Brain microvascular endothelial cell (primary cell): ENCODE results near the gene VSIG8.
"Not testable (repeated sequence)": the region's sequence is repeated elsewhere in the genome, so short reads cannot be mapped to it uniquely, and the experiment has no call there.

Experiments
- DNase-seq: peaks from one replicate; pipeline ENCODE4 v3.0.0-alpha.2; 2020
- H3K27ac ChIP-seq: fragments of 250-450 bp; sonication (Bioruptor Pico); 2 replicates; pipeline ENCODE4 v1.5.1; 2020; ENCODE audit warnings: mild to moderate bottlenecking, moderate library complexity
- H3K27me3 ChIP-seq: fragments of 250-450 bp; sonication (Bioruptor Pico); replicated peaks from 2 replicates; pipeline ENCODE4 v1.5.1; 2020; ENCODE audit warnings: mild to moderate bottlenecking
- H3K36me3 ChIP-seq: fragments of 250-450 bp; sonication (Bioruptor Pico); replicated peaks from 2 replicates; pipeline ENCODE4 v1.5.1; 2020; ENCODE audit warnings: mild to moderate bottlenecking
- H3K4me3 ChIP-seq: 2 replicates; pipeline ENCODE4 v1.5.1; 2011; ENCODE audit warnings: low read depth, mild to moderate bottlenecking, control low read depth, low read length, moderate library complexity
- CTCF ChIP-seq: IDR thresholded peaks from 2 replicates; pipeline ENCODE4 v1.5.1; 2011; ENCODE audit warnings: low read depth, mild to moderate bottlenecking, moderate library complexity, low read length, control low read depth, inconsistent platforms; ENCODE audit errors: missing control alignments
- in situ Hi-C: cut with HindIII; loops from 2 replicates; pipeline ENCODE4 v1.10.0; 2017; ENCODE audit warnings: low sequenced_read_pairs, low pct_ligation_motif_present

The VSIG8 gene, protein sequence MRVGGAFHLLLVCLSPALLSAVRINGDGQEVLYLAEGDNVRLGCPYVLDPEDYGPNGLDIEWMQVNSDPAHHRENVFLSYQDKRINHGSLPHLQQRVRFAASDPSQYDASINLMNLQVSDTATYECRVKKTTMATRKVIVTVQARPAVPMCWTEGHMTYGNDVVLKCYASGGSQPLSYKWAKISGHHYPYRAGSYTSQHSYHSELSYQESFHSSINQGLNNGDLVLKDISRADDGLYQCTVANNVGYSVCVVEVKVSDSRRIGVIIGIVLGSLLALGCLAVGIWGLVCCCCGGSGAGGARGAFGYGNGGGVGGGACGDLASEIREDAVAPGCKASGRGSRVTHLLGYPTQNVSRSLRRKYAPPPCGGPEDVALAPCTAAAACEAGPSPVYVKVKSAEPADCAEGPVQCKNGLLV

GRCh38 chr1:159862557-159862956 is at the start of gene VSIG8:
TSS of gene VSIG8 (minus strand) at chr1:159862657. CDS start at chr1:159862521, 136 bp downstream.
- no peaks in the 10 kb centered on the region for H3K36me3 ChIP-seq
- DNase-seq: no peak
- no peak for TF ChIP-seq CTCF
- no peak within 1 kb of the TSS for H3K27ac ChIP-seq
- no peak within 1 kb of the TSS for H3K4me3 ChIP-seq
- no peaks in the 10 kb centered on the region for H3K27me3 ChIP-seq
- in situ Hi-C loops: no loop called here

DNA sequence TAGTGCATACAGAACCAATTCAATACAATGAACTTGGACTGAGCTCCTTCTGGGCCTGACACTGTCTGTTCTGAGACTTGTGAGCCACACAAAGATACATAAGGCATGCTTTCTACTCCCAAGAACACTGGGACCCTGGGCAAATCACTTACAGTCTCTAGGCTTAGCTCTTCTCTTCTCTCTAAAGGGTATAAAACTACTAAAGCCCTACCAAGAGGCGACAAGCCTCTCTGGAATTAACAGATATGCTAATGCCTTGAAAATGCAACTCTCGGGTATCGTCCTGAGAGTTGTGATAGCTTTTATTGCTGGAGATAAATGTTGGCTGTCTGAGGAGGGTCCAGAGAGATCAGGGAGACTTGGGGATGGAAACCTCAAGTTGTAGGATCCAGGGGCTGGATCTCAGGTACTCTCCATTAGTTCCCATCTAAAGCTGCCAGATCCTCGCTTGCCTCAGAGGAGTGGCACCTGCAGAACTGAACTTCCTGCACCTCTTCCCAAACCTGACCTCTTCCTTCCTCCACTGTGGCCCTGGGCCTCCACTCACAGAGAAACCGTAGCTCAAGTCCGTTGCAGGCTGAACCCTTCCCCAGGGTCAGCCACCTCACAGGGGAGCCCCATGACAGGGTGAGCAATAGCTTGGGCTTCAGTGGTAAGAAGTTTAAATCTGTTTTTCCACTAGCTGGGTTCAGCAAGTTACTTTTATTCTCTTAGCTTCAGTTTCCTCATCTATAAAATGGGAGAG is 49.0 kb upstream of the VSIG8 start:
- peak overlapping the region; percentile 80 for H3K27ac ChIP-seq
- no peak overlapping the region for H3K4me3 ChIP-seq
- in situ Hi-C loops: no loop called here
- no peak for TF ChIP-seq CTCF
- no peaks in the 10 kb centered on the region for H3K36me3 ChIP-seq
- no peak for DNase-seq
- H3K27me3 ChIP-seq: no peaks in the 10 kb centered on the region

- Histone ChIP-seq H3K27me3 (no peaks in the 10 kb centered on the region), H3K4me3 (no peak overlapping the region), H3K27ac (no peak overlapping the region), H3K36me3 (no peaks in the 10 kb centered on the region)
- TF ChIP-seq CTCF: no peak
- no peak for DNase-seq
- in situ Hi-C loops: no loop called here
Measured at GRCh38 chr1:159908031-159908940, 45.8 kb upstream of the VSIG8 start.

DNA sequence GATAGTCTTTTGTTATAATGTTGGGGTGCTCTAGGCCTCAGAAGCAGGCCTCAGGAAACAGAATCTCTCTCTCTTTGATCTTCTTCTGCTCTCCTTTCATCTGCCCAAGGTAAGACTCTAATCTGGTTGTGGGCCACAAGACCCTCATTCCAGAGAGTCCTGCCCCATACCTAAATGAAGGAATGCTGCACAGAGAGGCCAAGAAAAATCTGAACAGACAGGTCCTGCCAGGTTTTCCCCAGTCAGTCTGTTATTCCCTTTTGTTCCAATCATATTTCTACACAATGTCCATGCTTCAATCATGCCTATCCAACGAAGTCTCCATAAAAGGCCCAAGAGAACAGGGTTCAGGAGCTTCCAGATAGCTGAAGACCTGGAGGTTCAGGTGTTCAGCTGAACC is 44.5 kb upstream of the VSIG8 start:
- Histone ChIP-seq H3K4me3 (no peak overlapping the region), H3K27me3 (no peaks in the 10 kb centered on the region), H3K27ac (no peak overlapping the region), H3K36me3 (no peaks in the 10 kb centered on the region)
- no peak for TF ChIP-seq CTCF
- no peak for DNase-seq
- in situ Hi-C loops: no loop called here

DNA sequence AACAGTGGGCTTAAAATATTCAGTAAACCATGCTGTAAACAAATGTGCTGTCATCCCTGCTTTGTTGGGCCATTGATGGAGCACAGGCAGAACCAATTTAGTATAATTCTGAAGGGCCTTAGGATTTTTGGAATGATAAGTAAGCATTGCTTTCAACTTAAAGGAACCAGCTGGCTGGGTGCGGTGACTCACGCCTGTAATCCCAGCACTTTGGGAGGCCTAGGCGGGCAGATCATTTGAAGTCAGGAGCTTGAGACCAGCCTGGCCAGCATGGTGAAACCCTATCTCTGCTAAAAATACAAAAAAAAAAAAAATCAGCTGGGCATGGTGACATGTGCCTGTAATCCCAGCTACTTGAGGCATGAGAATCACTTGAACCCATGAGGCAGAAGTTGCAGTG is 41.6 kb upstream of the VSIG8 start:
- H3K4me3 ChIP-seq, in situ Hi-C loops, H3K27ac ChIP-seq: not testable (repeated sequence)

DNA sequence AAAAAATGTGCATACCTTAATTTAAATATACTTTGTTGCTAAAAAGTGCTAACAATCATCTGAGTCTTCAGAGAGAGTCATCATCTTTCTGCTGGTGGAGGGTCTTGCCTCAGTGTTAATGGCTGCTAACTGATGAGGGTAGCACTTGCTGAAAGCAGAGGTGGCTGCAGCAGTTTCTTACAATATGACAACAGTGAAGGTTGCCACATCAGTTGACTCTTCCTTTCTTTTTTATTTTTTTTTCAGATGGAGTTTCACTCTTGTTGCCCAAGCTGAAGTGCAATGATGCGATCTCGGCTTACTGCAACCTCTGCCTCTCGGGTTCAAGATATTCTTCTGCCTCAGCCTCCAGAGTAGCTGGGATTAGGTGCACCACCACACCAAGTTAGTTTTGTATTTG is 40.1 kb upstream of the VSIG8 start:
- in situ Hi-C loops: no loop called here
- no peak for TF ChIP-seq CTCF

More for the DNA sequence above, 41.6 kb upstream of the VSIG8 start:
- DNase-seq, H3K36me3 ChIP-seq, H3K27me3 ChIP-seq: not testable (repeated sequence)

More for the DNA sequence above, 40.1 kb upstream of the VSIG8 start:
- Histone ChIP-seq H3K36me3 (no peaks in the 10 kb centered on the region), H3K27ac (no peak overlapping the region), H3K27me3 (no peaks in the 10 kb centered on the region), H3K4me3 (no peak overlapping the region)
- no peak for DNase-seq
